Loucy (cell line): ENCODE results near the gene HDHD3.

Experiments used
- EZH2phosphoT487 ChIP-seq: fragments of 200-600 bp; IDR thresholded peaks from 2 replicates; pipeline ENCODE4 v1.6.1; 2018; ENCODE audit warnings: antibody characterized with exemption, mild to moderate bottlenecking, moderate library complexity, borderline replicate concordance
- TF ChIP-seq, protein P1 (sequence below): fragments of 200-600 bp; sonication (generic); conservative IDR thresholded peaks from 2 replicates; pipeline ENCODE4 v1.5.1; 2014; ENCODE audit warnings: mild to moderate bottlenecking, antibody characterized with exemption, low read length

DNA sequence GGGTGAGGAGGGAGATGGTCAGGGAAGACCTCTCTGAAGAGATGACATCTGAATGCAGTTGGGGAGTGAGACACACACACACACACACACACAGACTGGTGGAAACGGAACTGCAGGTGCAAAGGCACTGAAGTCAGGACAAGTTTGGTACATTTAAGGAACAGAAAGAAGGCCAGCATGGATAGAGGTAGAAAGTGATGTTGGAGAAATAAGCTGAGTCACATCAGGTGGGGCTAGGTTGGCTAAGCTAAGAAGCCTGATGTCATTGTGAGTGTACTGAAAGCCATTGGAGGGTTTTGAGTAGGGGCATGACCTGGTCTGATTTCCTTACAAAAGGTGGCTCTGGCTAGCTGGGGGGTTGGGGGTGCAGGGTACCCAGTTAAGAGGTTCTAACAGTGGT, 24.4 kb downstream of the HDHD3 start:
- TF ChIP-seq, protein P1, sequence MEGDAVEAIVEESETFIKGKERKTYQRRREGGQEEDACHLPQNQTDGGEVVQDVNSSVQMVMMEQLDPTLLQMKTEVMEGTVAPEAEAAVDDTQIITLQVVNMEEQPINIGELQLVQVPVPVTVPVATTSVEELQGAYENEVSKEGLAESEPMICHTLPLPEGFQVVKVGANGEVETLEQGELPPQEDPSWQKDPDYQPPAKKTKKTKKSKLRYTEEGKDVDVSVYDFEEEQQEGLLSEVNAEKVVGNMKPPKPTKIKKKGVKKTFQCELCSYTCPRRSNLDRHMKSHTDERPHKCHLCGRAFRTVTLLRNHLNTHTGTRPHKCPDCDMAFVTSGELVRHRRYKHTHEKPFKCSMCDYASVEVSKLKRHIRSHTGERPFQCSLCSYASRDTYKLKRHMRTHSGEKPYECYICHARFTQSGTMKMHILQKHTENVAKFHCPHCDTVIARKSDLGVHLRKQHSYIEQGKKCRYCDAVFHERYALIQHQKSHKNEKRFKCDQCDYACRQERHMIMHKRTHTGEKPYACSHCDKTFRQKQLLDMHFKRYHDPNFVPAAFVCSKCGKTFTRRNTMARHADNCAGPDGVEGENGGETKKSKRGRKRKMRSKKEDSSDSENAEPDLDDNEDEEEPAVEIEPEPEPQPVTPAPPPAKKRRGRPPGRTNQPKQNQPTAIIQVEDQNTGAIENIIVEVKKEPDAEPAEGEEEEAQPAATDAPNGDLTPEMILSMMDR = no peak
- no peak for TF ChIP-seq EZH2phosphoT487
